HG02623 (cell line): Measurements from ENCODE around the gene C4orf46.
"Not testable (repeated sequence)": the region's sequence is repeated elsewhere in the genome, so short reads cannot be mapped to it uniquely, and the experiment has no call there.

Experiments
- ATAC-seq: cut with Tn5 transposase; IDR thresholded peaks from one replicate; pipeline ENCODE4 v1.9.1; 2021; ENCODE audit warnings: moderate library complexity; ENCODE audit not compliant: unreplicated experiment

The C4orf46 gene

GRCh38 chr4:158671665-158671914 is at the start of gene C4orf46:
C4orf46 (minus strand) TSS chr4:158671887; CDS start chr4:158671801, 86 bp downstream.
- no peak for ATAC-seq

- ATAC-seq: no peak
Observed at GRCh38 chr4:158715802-158716201, 44.1 kb upstream of the C4orf46 start.

DNA sequence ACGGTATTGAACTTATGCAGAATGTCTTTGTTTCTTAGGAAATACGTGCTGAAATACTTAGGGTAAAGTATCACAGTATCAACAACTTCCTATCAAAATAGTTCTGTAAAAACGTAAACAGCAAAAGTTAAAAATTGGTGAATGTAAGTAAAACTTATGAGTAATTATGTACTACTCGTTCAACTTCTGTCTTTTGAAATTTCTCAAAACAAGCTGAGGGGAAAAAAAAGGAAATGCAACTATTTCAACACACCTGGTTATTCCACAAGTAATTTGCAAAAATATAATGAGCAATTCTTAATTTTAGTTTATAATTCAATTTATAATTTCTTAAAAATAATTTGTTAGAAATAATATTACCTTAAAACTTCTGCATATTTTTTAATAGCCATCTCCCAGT is 43.2 kb upstream of the C4orf46 start:
- no peak for ATAC-seq

DNA sequence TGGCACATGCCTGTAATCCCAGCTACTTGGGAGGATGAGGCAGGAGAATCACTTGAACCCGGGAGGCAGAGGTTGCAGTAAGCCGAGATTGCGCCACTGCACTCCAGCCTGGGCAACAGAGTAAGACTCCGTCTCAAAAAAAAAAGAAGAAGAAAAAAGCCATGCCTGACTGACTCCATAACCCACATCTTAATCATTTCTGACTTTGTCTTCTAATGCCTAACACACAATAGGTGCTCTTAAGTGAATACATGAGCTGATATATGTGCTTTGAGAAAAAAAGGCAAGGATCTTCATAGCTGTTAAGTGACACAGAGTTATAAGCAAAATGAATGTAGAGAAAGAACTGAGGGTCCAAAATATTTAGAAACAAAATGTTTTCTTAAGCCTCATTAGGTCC is 40.9 kb upstream of the C4orf46 start:
- ATAC-seq: not testable (repeated sequence)

DNA sequence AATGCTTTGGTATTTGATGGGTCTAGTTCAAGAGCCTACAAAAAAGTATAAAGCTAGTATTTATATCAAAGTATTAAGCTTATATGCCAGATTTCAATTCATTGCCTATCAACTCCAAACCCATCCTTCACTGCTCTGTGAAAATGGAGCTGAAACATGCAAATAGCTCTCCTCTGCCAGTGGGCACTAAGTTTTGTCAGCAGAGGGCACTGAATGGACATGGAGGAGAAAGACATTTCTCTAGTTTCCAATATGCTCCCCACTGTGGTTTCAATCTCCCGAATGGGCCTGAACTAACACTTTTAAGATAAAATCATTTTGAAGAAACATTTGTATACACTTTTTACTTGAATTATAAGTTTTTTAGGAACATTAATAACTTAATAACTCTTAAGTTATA is 39.1 kb upstream of the C4orf46 start:
- no peak for ATAC-seq

DNA sequence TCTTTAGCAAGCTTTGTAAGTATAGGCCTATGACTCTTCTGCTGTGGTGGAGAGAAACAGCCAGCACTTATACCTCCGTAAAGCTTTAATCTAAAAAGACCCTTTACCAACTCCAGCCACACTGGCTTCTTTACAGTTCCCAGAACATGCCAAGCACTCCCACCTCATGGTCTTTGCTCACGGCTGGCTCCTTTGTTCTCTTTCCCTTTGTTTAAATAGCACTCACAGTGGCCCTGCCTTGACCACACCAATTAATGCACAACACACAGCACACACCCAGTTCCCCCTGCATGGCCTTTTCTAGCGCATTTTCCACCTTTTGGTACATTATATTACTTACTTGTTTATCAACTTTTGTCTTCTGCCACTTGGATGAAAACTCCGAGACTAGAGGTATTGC is 32.6 kb upstream of the C4orf46 start:
- ATAC-seq: no peak

GRCh38 chr4:158688813-158689212 is 17.1 kb upstream of the C4orf46 start:
- no peak for ATAC-seq

DNA sequence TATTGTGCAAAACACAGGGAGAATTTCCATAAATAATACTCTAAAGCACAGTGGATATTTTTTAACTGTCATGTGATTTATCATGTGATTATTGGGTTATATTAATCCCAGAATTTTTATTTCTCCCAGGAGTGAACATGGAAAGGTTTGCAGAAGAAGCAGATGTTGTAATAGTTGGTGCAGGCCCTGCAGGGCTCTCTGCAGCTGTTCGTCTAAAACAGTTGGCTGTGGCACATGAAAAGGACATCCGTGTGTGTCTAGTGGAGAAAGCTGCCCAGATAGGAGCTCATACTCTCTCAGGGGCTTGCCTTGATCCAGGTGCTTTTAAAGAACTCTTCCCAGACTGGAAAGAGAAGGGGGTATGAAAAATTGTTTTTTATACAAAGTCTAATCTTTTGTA is 10.4 kb upstream of the C4orf46 start:
- ATAC-seq: no peak

- no peak for ATAC-seq
Observed at GRCh38 chr4:158681629-158682028, 9.9 kb upstream of the C4orf46 start.

- ATAC-seq: no peak
Observed at GRCh38 chr4:158678767-158679166, 7.1 kb upstream of the C4orf46 start.

DNA sequence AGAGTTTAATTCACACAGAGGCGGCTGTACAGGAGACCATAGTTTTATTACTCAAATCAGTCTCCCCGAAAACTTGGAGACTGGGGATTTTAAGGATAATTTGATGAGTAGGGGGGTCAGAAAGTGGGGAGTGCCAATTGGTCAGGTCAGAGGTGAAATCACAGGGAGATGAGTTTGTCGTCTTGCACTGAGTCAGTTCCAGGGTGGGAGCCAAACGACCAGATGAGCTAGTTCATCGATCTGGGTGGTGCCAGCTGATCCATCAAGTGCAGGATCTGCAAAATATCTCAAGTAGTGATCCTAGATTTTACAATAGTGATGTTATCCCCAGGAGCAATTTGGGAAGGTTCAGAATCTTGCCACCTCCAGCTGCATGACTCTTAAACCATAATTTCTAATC is 4.4 kb upstream of the C4orf46 start:
- no peak for ATAC-seq

DNA sequence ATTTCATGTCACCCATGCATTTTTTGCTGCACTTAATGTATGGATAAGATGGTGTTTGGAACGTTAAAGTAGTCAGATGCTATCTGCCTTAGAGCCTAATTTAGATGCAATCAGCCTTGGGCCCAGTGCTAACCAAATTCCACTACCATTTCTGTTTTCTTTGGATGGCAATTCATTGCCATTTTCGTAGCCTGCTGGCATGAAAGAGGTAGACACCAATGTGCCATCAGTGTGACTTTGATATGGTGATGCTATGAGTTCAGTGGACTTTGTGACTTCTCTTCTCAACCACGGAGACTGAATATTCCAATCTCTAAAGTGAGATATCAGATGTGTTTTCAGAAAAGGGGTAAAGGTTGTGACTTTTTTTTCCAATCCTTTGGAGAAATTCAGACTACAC is 1.9 kb upstream of the C4orf46 start:
- ATAC-seq: no peak

DNA sequence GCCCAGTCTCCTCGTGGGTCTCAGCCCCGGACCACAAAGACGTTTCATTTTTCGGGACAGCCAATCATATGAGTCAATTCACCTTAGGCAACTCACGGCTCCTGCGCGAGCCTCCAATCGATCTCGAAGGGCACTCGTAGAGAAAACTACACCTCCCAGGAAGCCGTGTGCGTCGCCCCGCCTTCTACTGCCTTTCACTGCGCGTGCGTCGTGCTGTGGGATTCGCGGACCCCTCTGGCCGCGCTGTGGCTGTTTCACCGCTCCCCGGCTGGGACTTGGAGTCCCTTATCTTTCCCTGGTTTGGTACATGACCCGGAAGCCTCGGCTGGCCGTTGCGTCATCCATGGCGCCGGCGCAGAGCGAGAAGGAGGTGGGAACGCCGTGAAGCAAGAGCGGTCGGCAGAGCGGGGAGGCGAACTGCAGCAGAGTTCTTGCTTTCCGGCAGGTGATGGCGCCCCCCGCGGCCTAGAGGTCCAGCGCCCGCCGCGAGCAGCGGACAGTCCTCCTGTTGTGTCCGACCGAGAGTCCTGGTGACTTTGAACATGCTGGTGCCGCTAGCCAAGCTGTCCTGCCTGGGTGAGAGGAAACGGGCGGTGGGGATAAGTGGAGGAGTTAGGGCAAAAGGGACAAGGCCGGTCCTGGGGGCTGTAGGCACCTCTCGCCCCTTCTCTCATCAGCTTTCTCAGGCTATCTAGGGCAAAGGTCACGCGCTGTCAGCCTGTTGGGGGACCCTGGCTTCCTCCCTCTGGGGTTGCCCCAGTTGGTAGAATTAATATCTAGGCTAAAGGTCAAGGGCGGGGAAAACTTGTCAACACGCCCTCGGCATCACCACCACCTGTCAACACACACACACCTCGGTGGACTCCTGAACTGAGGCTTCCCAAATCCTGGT is 474 bp upstream of the C4orf46 start, which contains the start of gene ETFDH:
Gene ETFDH, plus strand, starts transcription at position 382 of the 892 bp plus-strand sequence. Its CDS starts 161 bp downstream, at position 543.
- peak; percentile 84 for ATAC-seq

GRCh38 chr4:158670975-158671664 is 567 bp downstream of the C4orf46 start:
- peak; percentile 25 for ATAC-seq

DNA sequence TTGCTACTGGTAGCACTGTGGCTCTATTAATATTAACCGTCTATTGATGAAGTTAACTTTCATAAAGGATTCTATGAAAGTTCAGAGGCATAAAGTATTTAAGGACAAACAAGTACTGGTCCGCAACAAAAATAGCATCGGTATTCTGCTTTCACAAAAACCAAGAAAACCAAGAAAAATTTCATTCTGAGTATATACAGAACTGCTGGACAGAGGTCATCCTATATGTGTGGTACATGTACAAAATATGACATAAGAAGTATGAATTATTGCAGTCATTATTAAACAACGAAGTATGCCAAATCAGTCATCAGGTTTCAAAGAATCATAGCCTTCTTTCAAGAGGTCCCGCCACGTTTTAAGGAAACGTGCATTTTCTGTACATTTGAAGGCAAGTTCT is 2.4 kb downstream of the C4orf46 start:
- no peak for ATAC-seq

- no peak for ATAC-seq
Observed at GRCh38 chr4:158667651-158668198, 4.0 kb downstream of the C4orf46 start.

DNA sequence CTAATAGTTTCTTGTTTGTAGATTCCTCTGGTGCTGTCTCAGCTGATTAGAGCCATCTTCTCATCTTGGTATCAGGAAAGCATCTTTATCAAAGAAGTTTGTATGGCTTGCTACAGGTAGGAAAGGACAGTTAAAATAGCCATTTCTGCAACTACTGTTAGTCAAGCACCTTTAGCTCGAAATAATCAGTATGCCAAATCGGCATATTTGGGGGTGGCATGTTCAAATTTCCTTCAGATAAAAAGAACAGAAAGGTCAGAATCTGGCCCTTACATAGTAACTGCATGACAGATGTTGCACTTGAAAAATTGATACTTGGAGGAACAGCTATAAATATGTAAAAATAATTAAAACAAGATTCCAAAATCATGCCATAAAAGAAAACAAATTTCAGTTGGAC is 4.8 kb downstream of the C4orf46 start:
- ATAC-seq: no peak

DNA sequence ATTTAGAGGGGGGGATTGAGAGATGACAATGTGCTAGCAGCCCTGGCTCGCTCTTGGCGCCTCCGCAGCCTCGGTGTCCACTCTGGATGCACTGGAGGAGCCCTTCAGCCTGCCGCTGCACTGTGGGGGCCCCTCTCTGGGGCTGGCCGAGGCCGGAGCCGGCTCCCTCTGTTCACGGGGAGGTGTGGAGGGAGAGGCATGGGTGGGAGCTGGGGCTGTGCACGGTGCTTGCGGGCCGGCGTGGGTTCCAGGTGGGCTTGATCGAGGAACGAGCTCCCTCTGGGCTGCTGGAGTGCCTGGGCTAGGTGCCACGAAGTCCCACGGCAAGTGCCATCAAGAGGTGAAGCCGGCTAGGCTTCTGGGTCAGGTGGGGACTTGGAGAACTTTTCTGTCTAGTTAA is 6.9 kb downstream of the C4orf46 start:
- no peak for ATAC-seq

DNA sequence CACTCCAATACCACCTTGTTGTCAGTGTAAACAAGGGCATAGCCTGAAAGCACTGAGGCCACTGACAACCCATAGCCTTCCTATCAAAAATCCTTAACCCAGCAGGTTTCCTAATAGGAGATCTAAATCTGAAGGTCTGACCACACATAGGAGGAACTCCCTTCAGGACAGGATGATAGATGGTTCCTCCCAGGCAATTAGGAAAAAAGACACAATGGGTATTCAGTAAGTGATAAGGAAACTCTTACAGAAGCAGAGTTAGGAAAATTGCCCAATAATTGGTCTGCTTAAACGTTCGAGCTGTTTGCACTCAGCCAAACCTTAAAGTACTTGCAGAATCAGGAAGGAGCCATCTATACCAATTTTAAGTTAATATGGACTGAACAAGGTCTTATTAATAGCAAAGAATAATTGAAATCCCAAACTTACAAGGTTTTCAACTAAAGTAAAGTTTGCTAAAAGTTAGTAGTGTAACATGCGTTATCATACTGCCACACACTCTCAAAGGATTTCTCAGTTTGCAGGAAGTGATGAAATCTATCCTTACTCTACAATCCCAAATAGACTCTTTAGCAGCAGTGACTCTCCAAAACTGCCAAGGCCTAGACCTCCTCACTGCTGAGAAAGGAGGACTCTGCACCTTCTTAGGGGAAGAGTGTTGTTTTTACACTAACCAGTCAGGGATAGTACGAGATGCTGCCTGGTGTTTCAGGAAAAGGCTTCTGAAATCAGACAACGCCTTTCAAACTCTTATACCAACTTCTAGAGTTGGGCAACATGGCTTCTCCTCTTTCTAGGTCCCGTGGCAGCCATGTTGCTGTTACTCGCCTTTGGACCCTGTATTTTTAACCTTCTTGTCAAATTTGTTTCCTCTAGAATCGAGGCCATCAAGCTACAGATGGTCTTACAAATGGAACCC is 7.7 kb downstream of the C4orf46 start:
- ATAC-seq: not testable (repeated sequence)

GRCh38 chr4:158663255-158663654 is 8.4 kb downstream of the C4orf46 start:
- not testable (repeated sequence) for ATAC-seq

- ATAC-seq: no peak
Observed at GRCh38 chr4:158657291-158657690, 14.4 kb downstream of the C4orf46 start.
